Tibial artery (tissue), 4 donors: ENCODE measurements around the gene DISC1.

Experiments used
- DNase-seq, 2 donors: peaks; one replicate each; pipeline ENCODE4 v3.0.0-alpha.2; 2019
- H3K27ac ChIP-seq, 2 donors: fragments of 200-600 bp; sonication (generic) in 1 of 2; 1 replicate in 1 of 2; 2 replicates in 1 of 2; pipeline ENCODE4 v1.5.1; 2018 to 2019; ENCODE audit warnings: mild to moderate bottlenecking in 1 of 2
- H3K27me3 ChIP-seq, 2 donors: fragments of 200-600 bp; sonication (generic) in 1 of 2; one replicate each; pipeline versions ENCODE4 v1.5.1 to v1.6.0; 2016 to 2019
- H3K36me3 ChIP-seq, 3 donors: fragments of 200-600 bp; sonication (generic) in 2 of 3; one replicate each; pipeline ENCODE4 v1.5.1; 2016 to 2019; ENCODE audit warnings: mild to moderate bottlenecking in 2 of 3
- H3K4me1 ChIP-seq, 4 donors: fragments of 200-600 bp; sonication (generic) in 2 of 4; 1 replicate in 3 of 4; 2 replicates in 1 of 4; pipeline ENCODE4 v1.5.1; 2016 to 2019
- H3K4me3 ChIP-seq, 2 donors: fragments of 200-600 bp; sonication (generic) in 1 of 2; 1 replicate in 1 of 2; 2 replicates in 1 of 2; pipeline ENCODE4 v1.5.1; 2018 to 2019; ENCODE audit warnings: mild to moderate bottlenecking in 2 of 2
- H3K9me3 ChIP-seq, 3 donors: fragments of 200-600 bp; sonication (generic) in 1 of 3; one replicate each; pipeline ENCODE4 v1.5.1; 2016 to 2019
- intact Hi-C: fragments of 100-400 bp; cut with DNase I; formaldehyde crosslinking; loops from one replicate; pipeline ENCODE4 v1.15.0; 2023; ENCODE audit warnings: low total_unique reads
- TF ChIP-seq, protein P1 (sequence below), 2 experiments: fragments of 200-600 bp in 1 of 2; fragments of 450-650 bp in 1 of 2; IDR thresholded peaks; one replicate each; pipeline ENCODE4 v1.5.1; 2017 to 2019; ENCODE audit warnings: antibody characterized with exemption in 2 of 2, mild to moderate bottlenecking in 1 of 2, moderate library complexity in 1 of 2

DISC1 gene

DNA sequence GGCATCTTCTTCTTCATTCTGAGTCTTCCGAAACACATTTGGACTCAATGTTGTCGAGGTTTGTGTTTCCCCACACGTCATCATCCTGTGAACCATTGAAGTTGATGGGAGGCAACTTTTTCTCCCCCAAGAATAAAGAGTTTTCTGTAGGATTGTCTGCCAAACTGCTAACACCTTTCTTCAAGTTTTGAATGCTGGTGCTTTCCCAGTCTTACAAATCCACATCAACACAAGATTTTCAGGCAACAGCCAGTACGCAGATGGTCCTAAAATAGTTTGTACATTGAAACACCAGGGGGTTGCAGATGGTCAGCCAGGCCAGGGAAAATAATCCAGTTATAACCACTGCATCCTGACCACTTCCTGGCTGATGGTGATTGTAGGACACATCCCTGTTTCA lies 187.9 kb downstream of the DISC1 start:
- no peak overlapping the region for H3K27ac ChIP-seq
- TF ChIP-seq, protein P1, sequence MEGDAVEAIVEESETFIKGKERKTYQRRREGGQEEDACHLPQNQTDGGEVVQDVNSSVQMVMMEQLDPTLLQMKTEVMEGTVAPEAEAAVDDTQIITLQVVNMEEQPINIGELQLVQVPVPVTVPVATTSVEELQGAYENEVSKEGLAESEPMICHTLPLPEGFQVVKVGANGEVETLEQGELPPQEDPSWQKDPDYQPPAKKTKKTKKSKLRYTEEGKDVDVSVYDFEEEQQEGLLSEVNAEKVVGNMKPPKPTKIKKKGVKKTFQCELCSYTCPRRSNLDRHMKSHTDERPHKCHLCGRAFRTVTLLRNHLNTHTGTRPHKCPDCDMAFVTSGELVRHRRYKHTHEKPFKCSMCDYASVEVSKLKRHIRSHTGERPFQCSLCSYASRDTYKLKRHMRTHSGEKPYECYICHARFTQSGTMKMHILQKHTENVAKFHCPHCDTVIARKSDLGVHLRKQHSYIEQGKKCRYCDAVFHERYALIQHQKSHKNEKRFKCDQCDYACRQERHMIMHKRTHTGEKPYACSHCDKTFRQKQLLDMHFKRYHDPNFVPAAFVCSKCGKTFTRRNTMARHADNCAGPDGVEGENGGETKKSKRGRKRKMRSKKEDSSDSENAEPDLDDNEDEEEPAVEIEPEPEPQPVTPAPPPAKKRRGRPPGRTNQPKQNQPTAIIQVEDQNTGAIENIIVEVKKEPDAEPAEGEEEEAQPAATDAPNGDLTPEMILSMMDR (IDR thresholded peaks at IDR 0.05): no peak
- H3K4me3 ChIP-seq: no peak overlapping the region
- no peaks in the 10 kb centered on the region for H3K27me3 ChIP-seq
- no peaks in the 10 kb centered on the region for H3K36me3 ChIP-seq
- DNase-seq: no peak
- H3K4me1 ChIP-seq: no peaks in the 10 kb centered on the region
- H3K9me3 ChIP-seq: no peaks in the 10 kb centered on the region
- intact Hi-C loops: no loop called here

DNA sequence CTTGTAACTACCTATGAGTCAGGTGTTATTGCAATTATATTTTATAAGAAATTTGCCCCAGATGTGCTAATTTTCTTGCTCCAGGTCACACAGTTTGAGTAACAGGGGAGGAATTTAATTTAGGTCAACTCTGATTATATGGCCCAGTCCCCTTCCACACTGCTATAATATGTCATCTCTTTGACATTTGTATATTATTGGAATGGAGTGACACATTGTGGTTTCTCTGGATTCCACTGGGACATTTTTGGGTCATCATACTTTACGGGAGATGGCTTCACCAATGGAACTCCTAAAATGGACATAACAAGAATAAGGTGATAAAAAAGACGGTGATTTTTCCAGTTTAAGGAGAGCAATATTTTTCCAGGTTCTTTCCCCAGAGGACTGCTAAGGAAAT lies 191.2 kb downstream of the DISC1 start:
- Histone ChIP-seq H3K36me3 (no peaks in the 10 kb centered on the region), H3K9me3 (no peaks in the 10 kb centered on the region), H3K27me3 (no peaks in the 10 kb centered on the region), H3K27ac (no peak overlapping the region), H3K4me3 (no peak overlapping the region), H3K4me1 (no peaks in the 10 kb centered on the region)
- intact Hi-C loops: no loop called here
- no peak for DNase-seq
- TF ChIP-seq, protein P1 (IDR thresholded peaks at IDR 0.05): no peak

DNA sequence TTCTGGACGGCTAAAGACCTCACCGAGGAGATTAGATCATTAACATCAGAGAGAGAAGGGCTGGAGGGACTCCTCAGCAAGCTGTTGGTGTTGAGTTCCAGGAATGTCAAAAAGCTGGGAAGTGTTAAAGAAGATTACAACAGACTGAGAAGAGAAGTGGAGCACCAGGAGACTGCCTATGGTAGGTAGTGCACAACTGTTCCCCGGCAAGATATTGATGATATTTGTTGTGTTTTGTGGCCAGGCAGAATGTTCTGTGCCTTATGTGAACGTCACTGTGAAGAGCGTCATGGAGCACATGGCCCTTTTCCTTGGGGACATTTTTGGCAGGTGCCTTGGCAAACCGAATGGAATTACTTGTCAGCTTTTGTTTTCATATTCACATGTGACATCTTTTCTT lies 191.7 kb downstream of the DISC1 start:
- Histone ChIP-seq H3K4me3 (no peak overlapping the region), H3K27me3 (no peaks in the 10 kb centered on the region), H3K9me3 (no peaks in the 10 kb centered on the region), H3K36me3 (no peaks in the 10 kb centered on the region), H3K4me1 (no peaks in the 10 kb centered on the region), H3K27ac (no peak overlapping the region)
- TF ChIP-seq, protein P1 (IDR thresholded peaks at IDR 0.05): no peak
- intact Hi-C loops: no loop called here
- no peak for DNase-seq

DNA sequence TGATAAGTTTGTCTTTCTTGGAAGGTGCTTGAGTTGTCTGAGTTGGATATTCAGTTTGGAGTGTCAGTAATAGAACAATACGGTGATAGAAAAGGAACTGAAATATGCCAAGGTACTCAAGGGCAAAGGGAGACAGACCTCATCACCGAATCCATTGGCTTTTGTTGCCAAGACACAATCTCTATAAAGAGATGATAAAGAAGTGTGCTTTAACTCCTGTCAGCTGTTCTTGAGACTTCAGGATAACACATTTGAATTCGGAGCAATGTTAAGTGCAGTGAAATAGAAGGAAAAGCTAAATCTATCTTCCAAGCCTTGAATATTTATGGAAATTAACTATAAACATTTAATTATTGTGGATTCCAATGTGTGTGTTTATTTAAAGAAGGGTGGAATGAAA lies 194.7 kb downstream of the DISC1 start:
- Histone ChIP-seq H3K27ac (no peak overlapping the region), H3K36me3 (no peaks in the 10 kb centered on the region), H3K4me1 (no peaks in the 10 kb centered on the region), H3K27me3 (no peaks in the 10 kb centered on the region), H3K4me3 (no peak overlapping the region), H3K9me3 (no peaks in the 10 kb centered on the region)
- TF ChIP-seq, protein P1 (IDR thresholded peaks at IDR 0.05): no peak
- no peak for DNase-seq
- intact Hi-C loops: no loop called here

DNA sequence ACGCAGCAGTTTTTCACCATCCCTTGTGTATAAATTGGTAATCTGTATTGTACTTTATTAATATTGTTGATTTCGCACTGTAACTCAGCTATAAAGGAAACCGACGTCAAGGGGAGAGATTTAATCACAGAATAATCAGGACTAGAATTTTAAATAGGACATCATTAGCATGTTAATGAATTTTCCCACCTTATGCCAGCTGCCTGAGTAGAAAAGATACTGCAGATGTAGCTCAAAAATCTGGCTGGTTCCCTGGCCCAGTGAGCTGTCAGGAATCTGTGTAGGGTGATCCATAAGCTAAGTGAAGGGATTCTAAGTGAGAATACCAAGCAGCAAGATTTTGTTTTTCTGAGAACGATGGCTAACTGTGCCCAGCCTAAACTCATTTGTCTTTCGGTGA lies 195.5 kb downstream of the DISC1 start:
- no peak for DNase-seq
- Histone ChIP-seq H3K36me3 (no peaks in the 10 kb centered on the region), H3K27ac (no peak overlapping the region), H3K27me3 (no peaks in the 10 kb centered on the region), H3K9me3 (no peaks in the 10 kb centered on the region), H3K4me3 (no peak overlapping the region), H3K4me1 (no peaks in the 10 kb centered on the region)
- intact Hi-C loops: no loop called here
- TF ChIP-seq, protein P1 (IDR thresholded peaks at IDR 0.05): no peak

DNA sequence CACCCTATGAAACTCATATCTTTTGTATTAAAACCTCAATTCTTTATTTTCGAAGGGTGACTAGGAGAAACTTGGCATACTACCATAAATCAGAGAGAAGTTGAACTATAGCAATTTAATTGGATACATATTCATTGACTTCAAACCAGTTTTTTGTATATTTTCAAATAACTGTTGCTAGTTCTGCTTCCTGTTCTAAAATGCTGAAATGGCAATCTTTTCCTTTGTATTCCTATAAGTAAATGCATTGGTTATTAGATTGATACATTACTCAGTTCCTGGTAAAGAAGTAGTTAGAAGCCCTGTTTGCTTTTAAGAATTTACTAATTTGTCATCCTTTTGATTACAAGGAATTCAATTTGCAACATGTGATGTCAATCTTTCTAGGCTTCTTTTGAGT lies 200.0 kb downstream of the DISC1 start:
- DNase-seq: no peak
- Histone ChIP-seq H3K36me3 (no peaks in the 10 kb centered on the region), H3K27me3 (no peaks in the 10 kb centered on the region), H3K4me3 (no peak overlapping the region), H3K27ac (no peak overlapping the region), H3K9me3 (no peaks in the 10 kb centered on the region), H3K4me1 (peaks cover 0 to 4% (median 0%) of the 10 kb centered on the region in 4 donors)
- intact Hi-C loops: no loop called here
- TF ChIP-seq, protein P1 (IDR thresholded peaks at IDR 0.05): no peak
